RWPE2 (cell line): Measurements from ENCODE around the gene ALDOC.

ENCODE experiments used
- ATAC-seq: fragments of 200-7000 bp; cut with Tn5 transposase; 3 replicates; pipeline ENCODE4 v1.9.1; 2021; ENCODE audit warnings: low read depth
- DNase-seq: peaks from one replicate; pipeline ENCODE4 v3.0.0-alpha.2; 2020; ENCODE audit warnings: low spot score
- H3K27ac ChIP-seq: fragments of 450-650 bp; 2 replicates; pipeline ENCODE4 v1.5.1; 2017; ENCODE audit warnings: mild to moderate bottlenecking; ENCODE audit not compliant: poor library complexity, severe bottlenecking
- H3K27me3 ChIP-seq: fragments of 250-450 bp; sonication (Bioruptor Pico); 2 replicates; pipeline ENCODE4 v1.5.1; 2021; ENCODE audit warnings: mild to moderate bottlenecking, moderate library complexity; ENCODE audit not compliant: insufficient read depth, poor library complexity, severe bottlenecking
- H3K36me3 ChIP-seq: fragments of 250-450 bp; sonication (Bioruptor Pico); 2 replicates; pipeline ENCODE4 v1.5.1; 2020; ENCODE audit warnings: low read depth, mild to moderate bottlenecking, moderate library complexity
- H3K4me1 ChIP-seq: fragments of 250-450 bp; sonication (Bioruptor Pico); 2 replicates; pipeline ENCODE4 v1.5.1; 2021; ENCODE audit warnings: mild to moderate bottlenecking, moderate library complexity; ENCODE audit not compliant: insufficient read depth, poor library complexity, severe bottlenecking
- H3K4me3 ChIP-seq: fragments of 250-450 bp; sonication (Bioruptor Pico); 2 replicates; pipeline ENCODE4 v1.5.1; 2021; ENCODE audit warnings: mild to moderate bottlenecking, moderate library complexity; ENCODE audit not compliant: severe bottlenecking
- H3K9me3 ChIP-seq: fragments of 250-450 bp; sonication (Bioruptor Pico); 2 replicates; pipeline ENCODE4 v1.5.1; 2021; ENCODE audit warnings: mild to moderate bottlenecking, moderate library complexity; ENCODE audit not compliant: severe bottlenecking
- TF ChIP-seq, protein P1 (sequence below): fragments of 450-650 bp; IDR thresholded peaks from one replicate; pipeline ENCODE4 v1.5.1; 2017; ENCODE audit warnings: mild to moderate bottlenecking, moderate library complexity; ENCODE audit not compliant: poor library complexity, severe bottlenecking

ALDOC gene

DNA sequence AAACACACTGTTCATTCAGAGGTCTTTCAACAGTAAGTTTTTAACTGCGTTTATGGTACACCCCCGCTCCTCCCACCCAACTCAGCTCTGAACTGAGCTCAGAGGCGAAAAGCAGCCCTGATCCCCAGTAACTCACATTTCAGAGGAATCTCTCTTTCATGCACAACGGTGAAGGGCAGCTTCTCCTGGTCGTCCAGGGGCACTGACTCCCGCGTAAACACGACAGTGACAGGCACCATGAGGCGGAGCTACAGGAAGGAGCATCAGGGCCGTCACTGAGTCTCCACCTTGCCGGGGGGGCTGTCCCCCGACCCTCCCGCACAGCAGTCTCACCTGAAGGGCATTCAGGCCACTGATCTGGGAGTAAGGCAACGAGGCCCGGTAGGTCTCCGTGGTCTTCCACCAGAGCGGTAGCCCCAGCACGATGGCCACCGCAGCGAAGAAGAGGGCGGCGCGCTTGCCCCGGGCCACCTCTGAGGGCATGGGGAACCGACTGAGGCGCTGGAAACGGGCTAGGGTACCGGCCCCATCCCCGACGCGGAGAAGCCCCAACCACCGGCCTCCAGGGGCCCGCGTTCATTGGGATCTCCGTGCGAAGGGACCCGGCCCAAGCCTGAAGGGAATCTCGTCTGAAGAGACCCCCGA lies 5.9 kb downstream of the ALDOC start:
- H3K36me3 ChIP-seq: peaks cover 31% of the 10 kb centered on the region
- ATAC-seq (peak; percentile 13), DNase-seq (no peak)
- TF ChIP-seq, protein P1, sequence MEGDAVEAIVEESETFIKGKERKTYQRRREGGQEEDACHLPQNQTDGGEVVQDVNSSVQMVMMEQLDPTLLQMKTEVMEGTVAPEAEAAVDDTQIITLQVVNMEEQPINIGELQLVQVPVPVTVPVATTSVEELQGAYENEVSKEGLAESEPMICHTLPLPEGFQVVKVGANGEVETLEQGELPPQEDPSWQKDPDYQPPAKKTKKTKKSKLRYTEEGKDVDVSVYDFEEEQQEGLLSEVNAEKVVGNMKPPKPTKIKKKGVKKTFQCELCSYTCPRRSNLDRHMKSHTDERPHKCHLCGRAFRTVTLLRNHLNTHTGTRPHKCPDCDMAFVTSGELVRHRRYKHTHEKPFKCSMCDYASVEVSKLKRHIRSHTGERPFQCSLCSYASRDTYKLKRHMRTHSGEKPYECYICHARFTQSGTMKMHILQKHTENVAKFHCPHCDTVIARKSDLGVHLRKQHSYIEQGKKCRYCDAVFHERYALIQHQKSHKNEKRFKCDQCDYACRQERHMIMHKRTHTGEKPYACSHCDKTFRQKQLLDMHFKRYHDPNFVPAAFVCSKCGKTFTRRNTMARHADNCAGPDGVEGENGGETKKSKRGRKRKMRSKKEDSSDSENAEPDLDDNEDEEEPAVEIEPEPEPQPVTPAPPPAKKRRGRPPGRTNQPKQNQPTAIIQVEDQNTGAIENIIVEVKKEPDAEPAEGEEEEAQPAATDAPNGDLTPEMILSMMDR: no peak
- H3K9me3 ChIP-seq: no peaks in the 10 kb centered on the region
- peaks cover 8% of the 10 kb centered on the region for H3K4me1 ChIP-seq
- H3K27me3 ChIP-seq: no peaks in the 10 kb centered on the region
- peak overlapping the region; percentile 95 for H3K4me3 ChIP-seq
- peak overlapping the region; percentile 37 for H3K27ac ChIP-seq

DNA sequence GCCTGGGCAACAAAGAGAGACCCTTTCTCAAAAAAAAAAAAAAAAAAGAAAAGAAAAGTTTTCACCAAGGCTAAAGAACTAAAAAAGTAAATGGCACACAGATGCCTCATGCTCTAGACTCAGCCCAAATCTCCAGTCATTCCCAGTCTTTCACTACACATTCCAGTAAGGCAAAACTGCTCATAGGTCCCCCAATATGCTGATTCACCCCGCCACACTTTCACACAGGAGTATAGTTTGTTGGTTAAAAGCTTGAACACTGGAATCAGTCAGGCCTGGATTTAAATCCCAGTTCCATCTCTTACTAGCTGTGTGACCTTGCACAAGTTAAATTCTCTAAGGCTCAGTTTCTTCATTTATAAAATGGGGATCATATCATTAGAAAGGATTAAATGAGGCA lies 7.2 kb downstream of the ALDOC start:
- Histone ChIP-seq H3K4me3 (no peak overlapping the region), H3K4me1 (peaks cover 8% of the 10 kb centered on the region), H3K27me3 (no peaks in the 10 kb centered on the region), H3K27ac (no peak overlapping the region), H3K36me3 (peaks cover 24% of the 10 kb centered on the region), H3K9me3 (no peaks in the 10 kb centered on the region)
- DNase-seq: no peak
- ATAC-seq: no peak
- TF ChIP-seq, protein P1: no peak

DNA sequence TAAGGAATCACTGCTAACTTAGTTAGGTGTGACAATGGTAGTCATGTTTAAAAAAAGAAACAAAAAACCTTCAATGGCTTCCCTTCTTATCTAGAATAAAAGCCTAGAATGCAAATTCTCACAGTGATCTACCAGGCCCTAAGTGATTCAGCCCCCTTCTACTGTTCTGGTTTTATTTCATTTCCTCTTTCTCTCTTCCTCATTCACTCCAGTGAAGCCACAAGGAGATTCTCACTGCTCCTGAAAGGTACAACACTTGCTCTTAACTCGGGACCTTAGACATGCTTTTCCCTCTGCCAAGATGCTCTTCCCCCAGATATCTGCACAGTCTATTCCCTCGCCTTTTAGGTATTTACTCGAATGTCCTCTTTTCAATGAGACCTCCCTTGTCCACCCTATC lies 9.1 kb downstream of the ALDOC start:
- ATAC-seq (no peak), DNase-seq (no peak)
- peaks cover 32% of the 10 kb centered on the region for H3K36me3 ChIP-seq
- H3K27me3 ChIP-seq: no peaks in the 10 kb centered on the region
- H3K9me3 ChIP-seq: no peaks in the 10 kb centered on the region
- TF ChIP-seq, protein P1: no peak
- H3K4me1 ChIP-seq: peaks cover 8% of the 10 kb centered on the region
- no peak overlapping the region for H3K4me3 ChIP-seq
- no peak overlapping the region for H3K27ac ChIP-seq

DNA sequence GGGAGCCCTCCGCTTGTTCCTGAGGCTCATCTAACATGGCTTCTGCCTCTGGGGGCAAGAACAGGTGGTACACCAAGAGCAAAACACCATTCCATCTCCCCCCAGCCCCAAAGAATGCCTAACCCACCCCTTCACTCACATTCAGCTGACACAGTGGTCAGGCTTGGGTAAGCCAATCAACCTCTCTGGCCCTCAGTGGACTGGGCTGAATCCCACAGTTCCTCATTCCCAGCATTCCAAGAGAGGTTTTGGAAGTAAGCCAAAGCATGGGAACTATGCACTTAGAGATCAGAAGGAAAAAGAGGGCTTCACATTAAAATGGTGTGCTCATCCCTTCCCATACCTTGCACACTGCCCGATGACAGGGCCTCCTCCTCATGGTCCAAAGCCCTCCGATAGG lies 13.2 kb downstream of the ALDOC start:
- H3K36me3 ChIP-seq: peaks cover 53% of the 10 kb centered on the region
- peak; percentile 17; the same call in 1 of the 3 replicates for ATAC-seq
- TF ChIP-seq, protein P1: no peak

DNA sequence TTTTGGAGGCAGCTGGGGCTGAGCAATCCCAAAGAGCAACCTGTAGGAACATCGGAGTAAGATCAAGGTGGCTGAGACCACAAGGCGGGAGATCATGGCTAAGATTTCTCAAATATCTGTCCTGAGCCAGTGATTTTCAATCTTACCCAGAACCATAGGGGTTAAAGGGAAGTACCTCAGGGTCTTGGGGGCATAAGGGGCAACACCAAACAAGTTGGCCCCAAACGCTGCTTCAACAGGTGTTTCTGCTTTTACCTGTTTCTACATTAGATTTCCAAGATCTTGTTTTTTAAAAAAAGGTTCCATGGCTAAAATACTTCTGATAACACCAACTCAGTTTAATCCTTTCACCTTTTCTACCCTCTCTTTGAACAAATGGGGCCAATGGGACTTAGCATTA lies 21.7 kb downstream of the ALDOC start:
- H3K4me1 ChIP-seq: no peaks in the 10 kb centered on the region
- H3K27ac ChIP-seq: no peak overlapping the region
- no peaks in the 10 kb centered on the region for H3K9me3 ChIP-seq
- peaks cover 46% of the 10 kb centered on the region for H3K36me3 ChIP-seq
- no peak for DNase-seq
- H3K27me3 ChIP-seq: no peaks in the 10 kb centered on the region
- TF ChIP-seq, protein P1: no peak
- H3K4me3 ChIP-seq: no peak overlapping the region
- no peak for ATAC-seq

More for the DNA sequence above, 13.2 kb downstream of the ALDOC start:
- H3K4me1 ChIP-seq: no peaks in the 10 kb centered on the region
- DNase-seq: no peak
- no peak overlapping the region for H3K4me3 ChIP-seq
- no peaks in the 10 kb centered on the region for H3K9me3 ChIP-seq
- no peak overlapping the region for H3K27ac ChIP-seq
- no peaks in the 10 kb centered on the region for H3K27me3 ChIP-seq
